Memory B cell (primary cell): ENCODE measurements around the gene KLHL33.
"Not testable (repeated sequence)": the region's sequence is repeated elsewhere in the genome, so short reads cannot be mapped to it uniquely, and the experiment has no call there.

ENCODE experiments used
- ATAC-seq: fragments of 150-1000 bp; cut with Tn5 transposase; 2 replicates; pipeline ENCODE4 v1.10.0; 2021; ENCODE audit warnings: low read depth, mild to moderate bottlenecking, moderate library complexity
- DNase-seq, 2 donors: peaks; one replicate each; pipeline ENCODE4 v3.0.0; 2022; ENCODE audit warnings: low spot score in 2 of 2
- H3K27ac Mint-ChIP-seq: one replicate; pipeline ENCODE4 v1.8.0; 2022; ENCODE audit warnings: mild to moderate bottlenecking, moderate library complexity, mixed read lengths
- H3K27me3 Mint-ChIP-seq: one replicate; pipeline ENCODE4 v1.8.0; 2022; ENCODE audit warnings: mixed read lengths
- H3K36me3 Mint-ChIP-seq: one replicate; pipeline ENCODE4 v1.8.0; 2022; ENCODE audit warnings: mild to moderate bottlenecking, mixed read lengths
- H3K4me1 Mint-ChIP-seq: one replicate; pipeline ENCODE4 v1.8.0; 2022; ENCODE audit warnings: mixed read lengths
- H3K4me3 Mint-ChIP-seq: one replicate; pipeline ENCODE4 v1.8.0; 2022; ENCODE audit warnings: mild to moderate bottlenecking, moderate library complexity, mixed read lengths
- H3K9me3 Mint-ChIP-seq: one replicate; pipeline ENCODE4 v1.8.0; 2022; ENCODE audit warnings: mixed read lengths

The KLHL33 gene

DNA sequence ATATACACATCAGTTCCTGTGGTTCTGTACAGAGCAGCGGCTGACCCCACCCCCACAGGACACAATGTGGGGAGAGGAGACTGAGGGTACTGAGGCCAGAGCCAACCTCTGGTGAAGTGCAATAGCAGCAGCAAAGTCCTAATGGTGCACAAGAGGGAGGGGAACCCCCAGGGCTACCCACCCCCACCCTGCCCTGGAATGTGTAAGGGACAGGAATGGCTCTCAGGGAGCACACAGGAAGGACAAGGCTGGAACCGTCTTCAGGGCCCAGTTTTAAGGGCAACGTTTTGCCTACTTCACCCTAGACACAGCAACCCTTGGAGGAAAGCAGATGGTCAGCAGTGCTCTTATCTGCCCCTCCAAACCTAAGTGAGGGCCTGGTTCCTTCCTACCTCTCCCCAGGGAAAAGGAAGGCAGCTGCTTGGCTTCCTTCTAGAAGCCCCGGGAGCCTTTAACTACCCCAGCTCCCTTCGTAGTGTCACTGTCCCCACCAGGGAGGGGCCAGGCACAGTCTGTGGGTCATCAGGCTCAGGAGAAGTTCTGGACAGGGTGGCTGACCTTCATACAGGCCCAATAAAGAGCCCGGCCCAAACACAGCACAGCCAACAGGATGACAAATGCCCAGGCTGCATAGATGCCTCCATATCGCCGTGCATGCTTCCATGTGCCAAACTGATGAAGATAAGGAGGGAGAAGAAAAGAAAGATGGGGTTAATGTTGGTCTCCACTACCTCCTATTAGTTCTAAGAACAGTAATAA, 22.2 kb upstream of the KLHL33 start:
- Mint-ChIP-seq H3K27me3 (no peaks in the 10 kb centered on the region), H3K4me3 (no peak overlapping the region), H3K4me1 (peaks cover 14% of the 10 kb centered on the region), H3K36me3 (peaks cover 11% of the 10 kb centered on the region), H3K27ac (no peak overlapping the region), H3K9me3 (no peaks in the 10 kb centered on the region)
- ATAC-seq (no peak), DNase-seq (no peak)

DNA sequence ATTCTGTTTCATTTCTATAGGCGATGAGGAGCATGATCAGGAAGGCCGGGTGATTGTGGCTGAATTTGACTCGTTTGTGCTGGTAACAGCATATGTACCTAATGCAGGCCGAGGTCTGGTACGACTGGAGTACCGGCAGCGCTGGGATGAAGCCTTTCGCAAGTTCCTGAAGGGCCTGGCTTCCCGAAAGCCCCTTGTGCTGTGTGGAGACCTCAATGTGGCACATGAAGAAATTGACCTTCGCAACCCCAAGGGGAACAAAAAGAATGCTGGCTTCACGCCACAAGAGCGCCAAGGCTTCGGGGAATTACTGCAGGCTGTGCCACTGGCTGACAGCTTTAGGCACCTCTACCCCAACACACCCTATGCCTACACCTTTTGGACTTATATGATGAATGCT, 21.0 kb upstream of the KLHL33 start:
- no peak for ATAC-seq
- H3K4me1 Mint-ChIP-seq: peaks cover 14% of the 10 kb centered on the region

DNA sequence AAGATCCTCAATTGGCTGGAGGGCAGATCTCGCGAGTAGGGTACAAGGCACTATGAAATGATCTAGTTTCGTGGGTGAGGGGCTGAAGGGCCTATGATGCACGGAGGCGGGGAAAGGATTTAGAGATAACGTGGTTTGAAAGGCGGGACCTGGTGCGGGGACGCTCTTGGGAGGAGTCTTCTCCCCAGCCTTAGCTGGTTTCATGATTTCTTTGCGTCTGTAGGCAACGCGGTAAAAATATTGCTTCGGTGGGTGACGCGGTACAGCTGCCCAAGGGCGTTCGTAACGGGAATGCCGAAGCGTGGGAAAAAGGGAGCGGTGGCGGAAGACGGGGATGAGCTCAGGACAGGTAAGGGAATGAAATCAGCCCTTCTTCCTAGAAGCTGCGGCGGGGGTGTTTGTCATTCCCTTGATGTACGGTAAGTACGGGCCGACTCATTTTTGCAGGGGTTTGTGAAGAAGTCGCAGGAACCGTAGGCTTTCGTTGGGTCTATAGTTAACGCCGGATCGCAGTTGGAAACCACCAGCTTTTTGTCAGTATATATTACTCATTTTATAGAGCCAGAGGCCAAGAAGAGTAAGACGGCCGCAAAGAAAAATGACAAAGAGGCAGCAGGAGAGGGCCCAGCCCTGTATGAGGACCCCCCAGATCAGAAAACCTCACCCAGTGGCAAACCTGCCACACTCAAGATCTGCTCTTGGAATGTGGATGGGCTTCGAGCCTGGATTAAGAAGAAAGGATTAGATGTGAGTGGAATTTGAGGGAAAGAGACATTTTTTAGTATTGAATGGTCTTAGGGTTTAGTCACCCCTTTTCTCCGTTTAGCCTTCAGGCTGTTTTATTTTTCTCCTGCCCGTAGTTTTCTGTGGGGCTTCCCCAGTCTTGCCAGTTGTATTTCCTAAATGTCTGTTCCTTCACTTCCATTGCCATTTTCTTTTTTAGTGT, 19.7 kb upstream of the KLHL33 start:
- no peak overlapping the region for H3K27ac Mint-ChIP-seq
- ATAC-seq (peak; percentile 53), DNase-seq (no peak)
- peaks cover 21% of the 10 kb centered on the region for H3K36me3 Mint-ChIP-seq
- peaks cover 10% of the 10 kb centered on the region for H3K4me1 Mint-ChIP-seq
- no peaks in the 10 kb centered on the region for H3K9me3 Mint-ChIP-seq
- no peak overlapping the region for H3K4me3 Mint-ChIP-seq
- H3K27me3 Mint-ChIP-seq: no peaks in the 10 kb centered on the region

More for the DNA sequence above, 21.0 kb upstream of the KLHL33 start:
- Mint-ChIP-seq H3K27me3 (no peaks in the 10 kb centered on the region), H3K4me3 (no peak overlapping the region), H3K9me3 (no peaks in the 10 kb centered on the region), H3K36me3 (peaks cover 17% of the 10 kb centered on the region), H3K27ac (no peak overlapping the region)
- no peak for DNase-seq

DNA sequence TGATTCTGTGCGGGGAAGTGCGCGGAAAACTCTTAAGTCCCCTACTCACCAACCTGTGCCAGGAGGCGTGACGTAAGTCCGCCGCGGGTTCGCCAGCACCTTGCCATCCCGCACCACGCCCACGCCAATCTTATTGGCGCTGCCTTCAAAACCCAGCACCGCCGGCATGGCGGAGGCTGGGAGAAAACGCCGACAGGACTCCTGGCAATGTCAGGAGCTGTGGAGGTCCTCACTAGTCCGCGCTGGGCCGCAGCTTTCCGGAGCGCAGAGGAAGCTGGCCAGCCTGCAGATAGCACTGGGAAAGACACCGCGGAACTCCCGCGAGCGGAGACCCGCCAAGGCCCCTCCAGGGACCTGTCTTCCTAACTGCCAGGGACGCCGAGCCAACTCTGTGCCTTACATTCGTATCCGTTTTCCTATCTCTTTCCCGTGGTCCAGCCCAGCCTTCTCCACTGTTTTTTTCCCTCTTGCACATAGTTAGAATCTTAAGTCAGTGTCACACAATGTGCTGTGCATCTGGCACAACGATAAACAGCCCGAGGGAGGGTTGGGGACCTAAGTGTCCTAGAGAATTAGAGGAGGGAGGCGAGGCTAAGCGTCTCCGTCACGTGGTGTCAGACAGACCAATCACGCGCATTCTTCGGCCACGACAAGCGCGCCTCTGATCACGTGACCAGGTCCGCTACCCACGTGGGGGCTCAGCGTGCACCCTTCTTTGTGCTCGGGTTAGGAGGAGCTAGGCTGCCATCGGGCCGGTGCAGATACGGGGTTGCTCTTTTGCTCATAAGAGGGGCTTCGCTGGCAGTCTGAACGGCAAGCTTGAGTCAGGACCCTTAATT, 18.8 kb upstream of the KLHL33 start, which contains the start of the genes APEX1 and OSGEP:
APEX1 (plus strand) TSS at position 711 of the 839 bp plus-strand sequence. CDS start 420 bp downstream, outside the sequence.
OSGEP (minus strand) TSS at position 297 of the 839 bp plus-strand sequence; CDS start at position 168, 129 bp downstream.
- no peak within 1 kb of the TSS for H3K27ac Mint-ChIP-seq
- no peak within 1 kb of the TSS for H3K4me3 Mint-ChIP-seq

DNA sequence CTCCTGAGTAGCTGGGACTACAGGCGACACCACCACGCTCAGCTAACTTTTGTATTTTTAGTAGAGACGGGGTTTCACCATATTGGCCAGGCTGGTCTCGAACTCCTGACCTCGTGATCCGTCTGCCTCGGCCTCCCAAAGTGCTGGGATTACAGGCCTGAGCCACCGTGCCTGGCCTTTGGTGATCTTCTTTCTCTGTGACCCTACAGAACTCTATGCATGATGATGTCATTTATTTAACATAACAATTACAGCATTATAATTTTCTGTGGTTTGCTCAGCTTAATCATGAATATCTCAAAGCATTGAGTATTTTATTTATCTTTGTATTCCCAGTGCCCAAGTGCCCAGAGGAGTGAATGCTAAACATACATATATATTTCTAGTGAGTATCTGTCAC, 16.9 kb upstream of the KLHL33 start:
- H3K27ac Mint-ChIP-seq, ATAC-seq, H3K9me3 Mint-ChIP-seq, H3K27me3 Mint-ChIP-seq, H3K4me1 Mint-ChIP-seq, H3K4me3 Mint-ChIP-seq, DNase-seq: not testable (repeated sequence)
- H3K36me3 Mint-ChIP-seq: peaks cover 29% of the 10 kb centered on the region

More for the DNA sequence above, 18.8 kb upstream of the KLHL33 start, which contains the start of the genes APEX1 and OSGEP:
- H3K9me3 Mint-ChIP-seq: no peaks in the 10 kb centered on the region
- peaks cover 20% of the 10 kb centered on the region for H3K36me3 Mint-ChIP-seq
- ATAC-seq: peak; percentile 84
- peaks cover 5% of the 10 kb centered on the region for H3K4me1 Mint-ChIP-seq
- no peaks in the 10 kb centered on the region for H3K27me3 Mint-ChIP-seq
- peak; percentile 95 for DNase-seq

DNA sequence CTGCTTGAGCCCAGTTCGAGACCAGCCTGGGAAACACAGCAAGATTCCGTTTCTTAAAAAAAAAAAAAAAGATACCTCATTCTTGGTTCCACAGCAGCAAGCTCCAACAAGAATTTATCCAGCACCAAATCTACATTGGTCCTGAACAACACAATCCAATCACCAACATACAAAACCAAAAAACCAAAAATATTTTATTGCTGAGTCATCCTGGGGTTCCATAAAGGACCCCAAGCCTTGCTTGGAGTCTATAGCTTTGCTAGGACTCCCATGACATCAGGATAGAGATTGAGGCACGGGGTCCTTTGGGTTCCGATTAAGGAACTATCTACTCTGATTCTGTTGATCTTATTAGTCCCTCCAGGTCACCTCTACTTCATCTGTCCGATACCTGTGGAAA, 10.9 kb upstream of the KLHL33 start:
- DNase-seq (no peak), ATAC-seq (no peak)
- Mint-ChIP-seq H3K9me3 (no peaks in the 10 kb centered on the region), H3K36me3 (peaks cover 31% of the 10 kb centered on the region), H3K4me1 (peaks cover 6% of the 10 kb centered on the region), H3K27ac (no peak overlapping the region), H3K27me3 (no peaks in the 10 kb centered on the region), H3K4me3 (no peak overlapping the region)

DNA sequence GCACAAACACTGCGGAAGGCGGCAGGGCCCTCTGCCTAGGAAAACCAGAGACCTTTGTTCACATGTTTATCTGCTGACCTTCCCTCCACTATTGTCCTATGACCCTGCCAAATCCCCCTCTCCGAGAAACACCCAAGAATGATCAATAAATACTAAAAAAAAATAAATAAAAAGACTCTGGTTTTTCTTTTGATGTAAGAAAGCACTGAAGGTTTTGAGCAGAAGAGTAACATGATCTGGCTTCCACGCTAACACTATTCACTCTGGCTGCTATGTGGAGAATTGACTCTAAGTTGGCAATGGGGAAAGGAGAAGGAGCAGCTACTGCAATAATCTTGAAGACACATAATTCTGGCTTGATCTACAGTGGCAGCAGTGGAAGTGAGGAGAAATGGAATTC, 7.7 kb upstream of the KLHL33 start:
- DNase-seq, H3K27me3 Mint-ChIP-seq, H3K9me3 Mint-ChIP-seq, H3K27ac Mint-ChIP-seq, ATAC-seq, H3K4me3 Mint-ChIP-seq: not testable (repeated sequence)
- H3K36me3 Mint-ChIP-seq: peaks cover 19% of the 10 kb centered on the region
- peaks cover 26% of the 10 kb centered on the region for H3K4me1 Mint-ChIP-seq

DNA sequence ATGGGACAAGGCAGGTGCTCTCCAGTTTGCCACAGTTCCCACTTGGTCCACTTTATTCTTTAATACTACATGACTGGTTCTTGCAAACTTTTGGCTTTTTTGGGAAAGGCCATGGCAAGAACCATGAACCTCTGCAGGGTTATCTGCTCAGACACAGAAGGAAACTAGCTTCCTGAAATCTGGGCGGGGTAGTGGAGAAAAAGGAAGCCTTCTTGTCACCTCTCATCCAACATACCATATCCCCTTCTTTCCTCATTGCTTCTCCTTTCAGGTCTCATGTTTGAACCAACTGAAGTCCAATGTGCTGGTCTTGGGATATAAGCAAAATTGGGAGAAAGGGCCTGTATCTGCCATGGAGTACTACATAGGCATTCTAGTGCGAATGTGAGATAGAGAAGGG, 5.5 kb upstream of the KLHL33 start:
- no peaks in the 10 kb centered on the region for H3K9me3 Mint-ChIP-seq
- DNase-seq (no peak), ATAC-seq (no peak)
- peaks cover 32% of the 10 kb centered on the region for H3K4me1 Mint-ChIP-seq
- H3K27ac Mint-ChIP-seq: no peak overlapping the region
- peaks cover 6% of the 10 kb centered on the region for H3K36me3 Mint-ChIP-seq
- no peaks in the 10 kb centered on the region for H3K27me3 Mint-ChIP-seq
- H3K4me3 Mint-ChIP-seq: no peak overlapping the region

DNA sequence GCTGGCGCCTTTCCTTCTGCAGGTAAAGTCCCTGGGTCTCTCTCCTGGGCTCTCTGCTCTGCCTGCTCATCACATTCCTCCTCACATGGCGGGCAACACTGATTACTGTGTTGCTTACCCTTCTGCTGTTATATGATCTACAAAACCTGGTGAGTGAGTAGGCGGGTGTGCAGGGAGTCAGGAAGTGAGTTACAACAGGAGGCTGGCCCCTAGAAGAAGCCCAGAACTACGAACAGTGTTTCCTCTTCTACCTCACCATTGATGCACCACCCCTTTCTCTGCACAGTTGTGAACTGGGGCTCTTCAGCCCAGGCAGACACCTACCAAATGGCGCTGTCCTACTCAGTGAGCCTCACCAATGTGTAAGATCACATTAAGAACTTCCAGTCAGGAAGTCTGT, 4.9 kb upstream of the KLHL33 start:
- Mint-ChIP-seq H3K36me3 (peaks cover 6% of the 10 kb centered on the region), H3K27ac (peak overlapping the region; percentile 80), H3K4me3 (peak overlapping the region; percentile 71), H3K9me3 (no peaks in the 10 kb centered on the region), H3K27me3 (no peaks in the 10 kb centered on the region), H3K4me1 (peaks cover 32% of the 10 kb centered on the region)
- no peak for DNase-seq
- peak; percentile 73 for ATAC-seq

DNA sequence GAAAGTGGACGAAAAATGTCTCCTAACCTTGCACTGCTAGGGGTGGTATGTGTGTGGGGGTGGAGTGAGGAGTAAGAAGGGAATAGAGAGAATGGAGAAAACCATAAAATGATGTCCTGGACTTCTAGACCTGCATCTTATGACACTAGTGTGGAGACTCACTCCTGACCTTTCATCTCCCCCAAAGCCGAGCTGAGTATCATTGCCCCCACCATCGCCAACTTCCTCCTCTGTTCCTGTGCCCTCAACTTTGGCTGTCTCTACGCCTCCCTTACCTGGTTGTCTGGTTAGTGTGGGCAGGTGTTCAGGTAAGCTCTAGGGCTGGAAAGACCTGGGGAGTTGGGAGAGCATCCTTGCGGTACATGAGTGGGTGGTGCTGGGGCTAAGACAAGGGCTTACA, 4.5 kb upstream of the KLHL33 start:
- Mint-ChIP-seq H3K36me3 (peaks cover 6% of the 10 kb centered on the region), H3K4me1 (peaks cover 32% of the 10 kb centered on the region), H3K27ac (peak overlapping the region; percentile 80), H3K27me3 (no peaks in the 10 kb centered on the region), H3K4me3 (peak overlapping the region; percentile 71), H3K9me3 (no peaks in the 10 kb centered on the region)
- ATAC-seq: no peak
- DNase-seq: no peak

DNA sequence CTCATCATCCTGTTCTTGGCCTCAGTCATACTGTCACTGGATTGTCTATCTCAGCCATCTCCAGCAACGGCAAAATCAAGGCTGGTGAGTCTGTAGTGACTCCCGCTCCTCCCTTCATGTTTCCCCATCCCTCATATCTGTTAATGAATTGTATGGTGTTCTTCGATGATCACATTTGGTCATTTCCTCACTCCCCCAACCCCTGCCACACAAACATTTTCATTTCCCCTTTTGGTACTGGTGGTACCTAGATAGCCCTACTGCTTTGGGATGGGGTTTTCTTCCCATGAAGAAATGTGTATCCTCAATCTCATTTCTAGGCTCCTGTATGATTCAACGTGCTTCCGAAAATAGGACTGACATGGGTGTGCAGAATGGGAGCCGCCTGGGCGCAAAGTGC, 2.7 kb upstream of the KLHL33 start:
- Mint-ChIP-seq H3K27ac (no peak overlapping the region), H3K4me1 (peaks cover 32% of the 10 kb centered on the region), H3K36me3 (peaks cover 6% of the 10 kb centered on the region), H3K27me3 (no peaks in the 10 kb centered on the region), H3K9me3 (no peaks in the 10 kb centered on the region), H3K4me3 (peak overlapping the region; percentile 31)
- DNase-seq: no peak
- peak; percentile 78 for ATAC-seq

DNA sequence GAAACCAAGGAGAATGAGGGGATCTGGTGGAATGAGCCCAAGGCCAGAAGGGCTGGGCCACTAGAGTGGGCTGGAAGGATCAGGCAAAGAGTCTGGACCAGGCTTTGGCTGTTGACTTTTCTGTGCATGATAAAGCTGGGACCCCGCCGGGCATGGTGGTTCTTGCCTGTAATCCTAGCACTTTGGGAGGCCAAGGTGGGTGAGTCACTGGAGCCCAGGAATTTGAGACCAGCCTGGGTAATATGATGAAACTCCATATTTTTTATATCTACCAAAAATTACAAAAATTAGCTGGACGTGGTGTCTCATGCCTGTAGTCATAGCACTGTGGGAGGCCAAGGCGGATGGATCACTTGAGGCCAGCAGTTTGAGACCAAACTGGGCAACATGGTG, 393 bp upstream of the KLHL33 start:
- ATAC-seq (no peak), DNase-seq (no peak)
- H3K36me3 Mint-ChIP-seq: no peaks in the 10 kb centered on the region
- peaks cover 29% of the 10 kb centered on the region for H3K4me1 Mint-ChIP-seq
- H3K4me3 Mint-ChIP-seq: no peak overlapping the region
- H3K27ac Mint-ChIP-seq: no peak overlapping the region
- no peaks in the 10 kb centered on the region for H3K9me3 Mint-ChIP-seq
- H3K27me3 Mint-ChIP-seq: no peaks in the 10 kb centered on the region

DNA sequence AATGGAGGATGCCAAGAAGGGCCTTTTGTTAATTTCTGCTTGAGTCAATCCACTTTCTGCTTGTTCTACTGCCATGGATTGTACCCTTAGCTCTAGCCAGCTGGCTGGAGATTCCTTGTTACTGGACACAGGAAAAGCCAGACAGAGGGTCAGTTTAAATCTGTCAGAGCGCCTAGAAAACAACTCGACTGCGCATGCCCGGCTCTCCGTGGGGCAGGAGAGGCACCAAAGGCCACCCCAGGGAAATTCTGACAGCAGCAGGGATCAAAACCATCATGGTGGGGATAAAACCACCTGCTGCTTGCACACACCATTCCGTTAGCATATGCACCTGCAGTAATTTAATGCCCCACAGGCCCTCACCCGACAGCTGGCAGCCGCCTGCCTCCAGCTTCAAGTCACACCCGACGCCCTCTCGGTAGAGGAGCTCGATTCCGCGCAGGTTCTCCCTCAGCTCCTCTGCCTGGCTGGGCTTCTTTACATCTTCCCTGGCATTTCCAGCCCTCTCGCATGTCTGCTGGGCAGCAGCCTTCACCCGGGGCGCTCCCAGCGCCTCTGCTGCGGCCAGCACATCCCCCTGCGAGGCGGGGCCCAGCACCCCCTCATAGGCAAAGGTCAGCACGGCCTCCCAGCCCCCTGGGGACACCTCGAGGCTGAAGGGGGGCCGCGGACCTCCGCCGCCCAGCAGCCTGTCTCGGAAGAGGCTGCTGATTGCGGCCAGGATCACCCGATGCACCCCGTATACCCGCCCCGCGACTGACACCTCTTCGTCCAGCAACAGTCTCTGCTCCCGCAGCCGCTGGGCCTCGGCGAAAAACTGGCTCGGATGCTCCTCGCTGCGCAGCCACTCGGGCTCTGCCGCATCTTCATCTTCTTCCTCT, 1.0 kb downstream of the KLHL33 start:
- no peak for ATAC-seq
- Mint-ChIP-seq H3K36me3 (no peaks in the 10 kb centered on the region), H3K9me3 (no peaks in the 10 kb centered on the region), H3K27ac (no peak overlapping the region), H3K4me3 (no peak overlapping the region), H3K27me3 (no peaks in the 10 kb centered on the region), H3K4me1 (peaks cover 22% of the 10 kb centered on the region)
- DNase-seq: no peak
